HTERT RPE-1 (cell line): ENCODE results near the gene DBI.
"Not testable (repeated sequence)": the region's sequence is repeated elsewhere in the genome, so short reads cannot be mapped to it uniquely, and the experiment has no call there.

Experiments used
- in situ Hi-C: fragments of 300-500 bp; cut with MboI; formaldehyde crosslinking; loops from 4 replicates; pipeline ENCODE4 v1.14.3; 2020; ENCODE audit warnings: low sequenced_read_pairs

DBI gene

GRCh38 chr2:119393971-119394748 lies 27.4 kb downstream of the DBI start:
- in situ Hi-C loops, result no loop called here

- in situ Hi-C loops, result no loop called here
These were observed 30.4 kb downstream of the DBI start for GRCh38 chr2:119397196-119397595.

- in situ Hi-C loops, result no loop called here
These were observed 35.3 kb downstream of the DBI start for GRCh38 chr2:119402106-119402505.

- in situ Hi-C loops, result no loop called here
These were observed 36.1 kb downstream of the DBI start for GRCh38 chr2:119402645-119403560.

- in situ Hi-C loops, result not testable (repeated sequence)
These were observed 36.8 kb downstream of the DBI start for GRCh38 chr2:119403618-119404017.

- in situ Hi-C loops, result no loop called here
These were observed 38.4 kb downstream of the DBI start for GRCh38 chr2:119405151-119405550.

- in situ Hi-C loops, result no loop called here
These were observed 40.8 kb downstream of the DBI start for GRCh38 chr2:119407430-119408220.

GRCh38 chr2:119408221-119408619 lies 41.4 kb downstream of the DBI start:
- in situ Hi-C loops, result no loop called here

- in situ Hi-C loops, result no loop called here
These were observed 42.7 kb downstream of the DBI start for GRCh38 chr2:119409506-119409905.

GRCh38 chr2:119414894-119415293 lies 48.1 kb downstream of the DBI start:
- in situ Hi-C loops, result no loop called here

- in situ Hi-C loops, result no loop called here
These were observed 48.9 kb downstream of the DBI start for GRCh38 chr2:119415630-119416029.

GRCh38 chr2:119416299-119416923 lies 49.6 kb downstream of the DBI start:
- in situ Hi-C loops, result no loop called here

GRCh38 chr2:119417908-119418307 lies 51.1 kb downstream of the DBI start:
- in situ Hi-C loops, result no loop called here

- in situ Hi-C loops, result no loop called here
These were observed 52.3 kb downstream of the DBI start for GRCh38 chr2:119419065-119419464.

GRCh38 chr2:119419803-119420508 lies 53.2 kb downstream of the DBI start:
- in situ Hi-C loops, result no loop called here

- in situ Hi-C loops, result no loop called here
These were observed 54.5 kb downstream of the DBI start for GRCh38 chr2:119421304-119421703.

- in situ Hi-C loops, result no loop called here
These were observed 55.0 kb downstream of the DBI start for GRCh38 chr2:119421741-119422140.
